PC-3 (cell line): ENCODE data around the gene FAM241B. TPM values are rescaled to one million over a fixed set of nuclear protein-coding genes. Genes with fewer than 3 reads are reported as not detected.

Source experiments
- ATAC-seq: fragments of 200-7000 bp; cut with Tn5 transposase; 2 replicates; pipeline ENCODE4 v1.9.1; 2020; ENCODE audit warnings: mild to moderate bottlenecking, moderate library complexity
- BruUV-seq: library from RNA; stranded (reverse); fragments of 400-500 nt; replicated peaks from 2 replicates; lab custom pipeline; 2021; lab: Mats Ljungman, UMichigan
- CTCF ChIA-PET: fragments of 300-600 bp; sonication (Branson Sonifier 250); formaldehyde crosslinking; loops from one replicate; lab custom pipeline; 2022; ENCODE audit warnings: antibody characterized with exemption; lab: Charles Lee
- POLR2A ChIA-PET: fragments of 300-600 bp; sonication (Branson Sonifier 250); formaldehyde crosslinking; loops from one replicate; lab custom pipeline; 2022; ENCODE audit warnings: antibody characterized with exemption; ENCODE audit not compliant: unreplicated experiment; lab: Charles Lee
- DNase-seq: peaks from one replicate; pipeline ENCODE4 v3.0.0-alpha.2; 2015
- H2AFZ ChIP-seq: fragments of 300-600 bp; sonication (generic); 2 replicates; pipeline ENCODE4 v1.6.0; 2016; ENCODE audit warnings: antibody characterized with exemption, low read length
- H3F3A ChIP-seq: fragments of 300-600 bp; sonication (generic); one replicate; pipeline ENCODE4 v1.6.0; 2017; ENCODE audit warnings: antibody characterized with exemption, low read length, control low read depth, mild to moderate bottlenecking; ENCODE audit not compliant: unreplicated experiment
- H3K27ac ChIP-seq: fragments of 300-600 bp; sonication (generic); 2 replicates; pipeline ENCODE4 v1.5.1; 2016; ENCODE audit warnings: mild to moderate bottlenecking, low read length
- H3K27me3 ChIP-seq: fragments of 300-600 bp; sonication (generic); 2 replicates; pipeline ENCODE4 v1.6.1; 2016; ENCODE audit warnings: low read length, mixed read lengths
- H3K36me3 ChIP-seq: fragments of 300-600 bp; sonication (generic); 2 replicates; pipeline ENCODE4 v1.6.1; 2016; ENCODE audit warnings: low read depth, mixed run types, low read length, mixed read lengths
- H3K4me1 ChIP-seq: fragments of 300-600 bp; sonication (generic); 2 replicates; pipeline ENCODE4 v1.5.1; 2016; ENCODE audit warnings: low read length; ENCODE audit not compliant: insufficient read depth
- H3K4me2 ChIP-seq: fragments of 300-600 bp; sonication (generic); 2 replicates; pipeline ENCODE4 v1.6.0; 2016; ENCODE audit warnings: low read length
- H3K4me3 ChIP-seq: fragments of 300-600 bp; sonication (generic); 2 replicates; pipeline ENCODE4 v1.5.1; 2016; ENCODE audit warnings: mild to moderate bottlenecking, low read length, mixed read lengths
- H3K79me2 ChIP-seq: fragments of 300-600 bp; sonication (generic); 2 replicates; pipeline ENCODE4 v1.6.1; 2017; ENCODE audit warnings: low read length, mixed read lengths
- H3K9ac ChIP-seq: fragments of 300-600 bp; sonication (generic); 2 replicates; pipeline ENCODE4 v1.6.0; 2016; ENCODE audit warnings: mild to moderate bottlenecking, low read length
- H3K9me2 ChIP-seq: fragments of 300-600 bp; sonication (generic); replicated peaks from 2 replicates; pipeline ENCODE4 v1.6.1; 2016; ENCODE audit warnings: mixed run types, low read length, mixed read lengths
- H3K9me3 ChIP-seq: fragments of 300-600 bp; sonication (generic); 2 replicates; pipeline ENCODE4 v1.6.1; 2016; ENCODE audit warnings: low read length, mixed read lengths
- H4K20me1 ChIP-seq: fragments of 300-600 bp; sonication (generic); 2 replicates; pipeline ENCODE4 v1.6.1; 2016; ENCODE audit warnings: low read length, mixed read lengths
- CTCF ChIP-seq: fragments of 300-600 bp; sonication (generic); conservative IDR thresholded peaks from 2 replicates; pipeline ENCODE4 v1.5.1; 2017; ENCODE audit warnings: antibody characterized with exemption, low read depth, mild to moderate bottlenecking, low read length
- EZH2 ChIP-seq: fragments of 300-600 bp; sonication (generic); IDR thresholded peaks from one replicate; pipeline ENCODE4 v1.6.1; 2017; ENCODE audit warnings: antibody characterized with exemption, mild to moderate bottlenecking, low read length; ENCODE audit not compliant: unreplicated experiment
- EZH2phosphoT487 ChIP-seq: fragments of 300-600 bp; sonication (generic); IDR thresholded peaks from 2 replicates; pipeline ENCODE4 v1.6.1; 2018; ENCODE audit warnings: mild to moderate bottlenecking, antibody characterized with exemption, low read length, borderline replicate concordance
- intact Hi-C: fragments of 100-400 bp; cut with micrococcal nuclease; formaldehyde crosslinking; loops from 2 replicates; pipeline ENCODE4 v1.9.0; 2023
- total RNA-seq: library from RNA; depleted of rRNA; stranded (reverse); fragments of >200 nt; gene quantifications from 2 replicates; pipeline ENCODE4 v1.2.3, GENCODE V29; 2014

The FAM241B gene
- total RNA-seq, 1 experiment from 2014 or later = 45.4 TPM

DNA sequence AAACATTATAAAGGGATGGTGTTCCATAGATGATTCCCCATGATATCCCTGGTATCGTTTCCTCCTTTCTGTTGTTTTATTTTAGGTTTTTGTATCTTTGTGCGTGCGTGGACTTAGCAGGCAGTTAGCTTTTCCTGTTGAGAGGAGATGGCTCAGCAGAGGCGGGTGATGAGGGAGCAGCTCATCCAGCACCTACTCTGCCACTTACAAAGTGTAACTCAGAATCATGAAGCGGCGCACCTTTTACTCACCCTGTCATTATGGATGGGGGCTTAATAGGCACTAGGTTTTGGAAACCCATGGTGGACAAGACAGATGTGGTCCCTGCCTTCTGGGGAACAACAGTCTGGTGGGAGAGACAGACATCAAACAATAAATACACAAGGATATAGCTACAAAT is 17.1 kb downstream of the FAM241B start:
- CTCF ChIA-PET = interaction anchor here (0.6 kb wide), 1 partner anchor 131 kb away, joined by 3 read pairs; no protein-coding TSS in a partner anchor
- POLR2A ChIA-PET = no interaction called here
- Histone ChIP-seq H3K27me3 (peaks cover 5% of the 10 kb centered on the region; the same call in 1 of the 2 replicates), H3K27ac (no peak overlapping the region), H3K9me3 (no peaks in the 10 kb centered on the region), H3K79me2 (no peaks in the 10 kb centered on the region), H3K9ac (no peak overlapping the region), H3K4me1 (no peaks in the 10 kb centered on the region), H3K4me3 (no peak overlapping the region), H3F3A (no peaks in the 10 kb centered on the region), H4K20me1 (no peaks in the 10 kb centered on the region), H2AFZ (no peak overlapping the region), H3K4me2 (no peak overlapping the region), H3K36me3 (no peaks in the 10 kb centered on the region), H3K9me2 (no peaks in the 10 kb centered on the region)
- intact Hi-C loops = no loop called here
- DNase-seq = no peak
- TF ChIP-seq CTCF = no peak
- no peak for TF ChIP-seq EZH2
- TF ChIP-seq EZH2phosphoT487 = no peak
- no peak for ATAC-seq
- BruUV-seq = no TSS peak

- no TSS peak for BruUV-seq
- TF ChIP-seq EZH2 = no peak
- TF ChIP-seq EZH2phosphoT487 = no peak
- TF ChIP-seq CTCF = no peak
- Histone ChIP-seq H3K4me1 (no peaks in the 10 kb centered on the region), H3F3A (no peaks in the 10 kb centered on the region), H3K79me2 (no peaks in the 10 kb centered on the region), H3K9me3 (no peaks in the 10 kb centered on the region), H3K27me3 (peaks cover 8% of the 10 kb centered on the region; the same call in 1 of the 2 replicates), H2AFZ (no peak overlapping the region), H3K36me3 (no peaks in the 10 kb centered on the region), H3K9me2 (no peaks in the 10 kb centered on the region), H4K20me1 (no peaks in the 10 kb centered on the region), H3K4me3 (no peak overlapping the region), H3K9ac (no peak overlapping the region), H3K4me2 (no peak overlapping the region), H3K27ac (no peak overlapping the region)
- DNase-seq (no peak), ATAC-seq (no peak)
- ChIA-PET CTCF (interaction anchor here (0.6 to 0.7 kb wide), 2 partner anchors 132 to 432 kb away, joined by 3 read pairs; no protein-coding TSS in a partner anchor), POLR2A (no interaction called here)
- intact Hi-C loops = no loop called here
Measured at GRCh38 chr10:69647819-69648218, 17.8 kb downstream of the FAM241B start.

- ChIA-PET CTCF (interaction anchor here (0.7 kb wide), 1 partner anchor 431 kb away, joined by 3 read pairs; no protein-coding TSS in a partner anchor), POLR2A (no interaction called here)
- Histone ChIP-seq H3K36me3 (no peaks in the 10 kb centered on the region), H2AFZ (no peak overlapping the region), H3F3A (no peaks in the 10 kb centered on the region), H3K79me2 (no peaks in the 10 kb centered on the region), H3K4me1 (no peaks in the 10 kb centered on the region), H3K4me3 (no peak overlapping the region), H4K20me1 (no peaks in the 10 kb centered on the region), H3K4me2 (no peak overlapping the region), H3K9ac (no peak overlapping the region), H3K27me3 (peaks cover 12% of the 10 kb centered on the region; the same call in 1 of the 2 replicates), H3K27ac (no peak overlapping the region), H3K9me3 (no peaks in the 10 kb centered on the region), H3K9me2 (no peaks in the 10 kb centered on the region)
- intact Hi-C loops = no loop called here
- DNase-seq (no peak), ATAC-seq (no peak)
- no peak for TF ChIP-seq EZH2
- TF ChIP-seq EZH2phosphoT487 = no peak
- TF ChIP-seq CTCF = no peak
- BruUV-seq = no TSS peak
Measured at GRCh38 chr10:69648461-69648860, 18.4 kb downstream of the FAM241B start.
